Nephron progenitor cell (in vitro differentiated cells): ENCODE results near the gene HSPB8.
"Not testable (repeated sequence)": the region's sequence is repeated elsewhere in the genome, so short reads cannot be mapped to it uniquely, and the experiment has no call there.

Experiments used
- DNase-seq: peaks from one replicate; pipeline ENCODE4 v3.0.0; 2021
- H3K27ac Mint-ChIP-seq: 2 replicates; pipeline ENCODE4 v1.8.0; 2021; ENCODE audit warnings: mild to moderate bottlenecking, moderate library complexity, mixed read lengths
- H3K27me3 Mint-ChIP-seq: 2 replicates; pipeline ENCODE4 v1.8.0; 2021; ENCODE audit warnings: mild to moderate bottlenecking, low read depth, mixed read lengths; ENCODE audit not compliant: poor library complexity
- H3K36me3 Mint-ChIP-seq: 2 replicates; pipeline ENCODE4 v1.8.0; 2021; ENCODE audit warnings: low read depth, mixed read lengths
- H3K4me1 Mint-ChIP-seq: 2 replicates; pipeline ENCODE4 v1.8.0; 2021; ENCODE audit warnings: mixed read lengths
- H3K4me3 Mint-ChIP-seq: 2 replicates; pipeline ENCODE4 v1.8.0; 2021; ENCODE audit warnings: mild to moderate bottlenecking, moderate library complexity, mixed read lengths
- H3K9me3 Mint-ChIP-seq: 2 replicates; pipeline ENCODE4 v1.8.0; 2021; ENCODE audit warnings: mild to moderate bottlenecking, moderate library complexity, mixed read lengths
- TF ChIP-seq, protein P1 (sequence below): fragments of 200-600 bp; sonication (generic); IDR thresholded peaks from 2 replicates; pipeline ENCODE4 v1.5.0; 2021; ENCODE audit warnings: antibody characterized with exemption

Gene HSPB8

DNA sequence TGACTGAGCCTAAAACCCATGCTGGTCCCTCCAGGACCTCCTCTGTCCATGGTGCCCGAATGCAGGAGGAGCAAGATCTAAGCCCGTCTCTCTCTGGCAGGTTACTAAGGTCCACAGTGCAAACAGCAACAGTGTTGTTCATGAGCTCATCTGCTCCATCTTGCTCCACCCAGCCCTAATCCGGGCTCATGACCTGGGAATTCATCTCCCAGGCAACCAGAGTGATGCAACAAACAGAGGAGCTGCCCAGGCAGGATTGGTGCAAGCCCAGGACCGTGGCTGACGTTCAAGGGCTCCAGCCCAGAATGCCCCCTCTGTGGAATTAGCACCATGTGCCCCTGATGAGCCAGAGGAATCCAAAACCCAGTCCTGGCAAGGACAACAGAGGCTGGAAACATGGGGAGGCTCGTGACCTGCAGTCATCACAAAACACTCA, 29.9 kb downstream of the HSPB8 start:
- TF ChIP-seq, protein P1, sequence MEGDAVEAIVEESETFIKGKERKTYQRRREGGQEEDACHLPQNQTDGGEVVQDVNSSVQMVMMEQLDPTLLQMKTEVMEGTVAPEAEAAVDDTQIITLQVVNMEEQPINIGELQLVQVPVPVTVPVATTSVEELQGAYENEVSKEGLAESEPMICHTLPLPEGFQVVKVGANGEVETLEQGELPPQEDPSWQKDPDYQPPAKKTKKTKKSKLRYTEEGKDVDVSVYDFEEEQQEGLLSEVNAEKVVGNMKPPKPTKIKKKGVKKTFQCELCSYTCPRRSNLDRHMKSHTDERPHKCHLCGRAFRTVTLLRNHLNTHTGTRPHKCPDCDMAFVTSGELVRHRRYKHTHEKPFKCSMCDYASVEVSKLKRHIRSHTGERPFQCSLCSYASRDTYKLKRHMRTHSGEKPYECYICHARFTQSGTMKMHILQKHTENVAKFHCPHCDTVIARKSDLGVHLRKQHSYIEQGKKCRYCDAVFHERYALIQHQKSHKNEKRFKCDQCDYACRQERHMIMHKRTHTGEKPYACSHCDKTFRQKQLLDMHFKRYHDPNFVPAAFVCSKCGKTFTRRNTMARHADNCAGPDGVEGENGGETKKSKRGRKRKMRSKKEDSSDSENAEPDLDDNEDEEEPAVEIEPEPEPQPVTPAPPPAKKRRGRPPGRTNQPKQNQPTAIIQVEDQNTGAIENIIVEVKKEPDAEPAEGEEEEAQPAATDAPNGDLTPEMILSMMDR = no peak
- no peak for DNase-seq
- Mint-ChIP-seq H3K4me1 (peaks cover 27% of the 10 kb centered on the region), H3K27me3 (peaks cover 3% of the 10 kb centered on the region), H3K4me3 (no peak overlapping the region), H3K36me3 (no peaks in the 10 kb centered on the region), H3K9me3 (no peaks in the 10 kb centered on the region), H3K27ac (peak overlapping the region; percentile 17)

DNA sequence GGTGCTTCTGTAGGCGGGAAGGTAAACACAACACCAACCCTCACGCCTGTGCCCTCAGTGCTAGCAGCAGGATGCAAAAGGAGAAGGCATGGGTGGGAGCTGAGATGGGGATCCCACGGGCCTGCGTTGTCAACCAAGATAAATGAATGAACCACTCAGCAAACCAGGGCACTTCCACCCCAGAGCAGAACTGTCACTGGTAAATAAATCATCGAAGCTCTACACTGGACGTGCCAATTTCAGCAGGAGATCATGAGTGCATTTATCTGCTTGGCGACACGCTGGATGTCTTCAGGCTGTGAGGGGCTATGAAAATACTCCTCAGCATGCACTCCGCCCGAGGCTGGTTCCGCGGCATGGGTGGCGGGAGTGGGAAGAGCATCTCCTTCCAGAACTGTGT, 33.2 kb downstream of the HSPB8 start:
- H3K4me1 Mint-ChIP-seq = peaks cover 27% of the 10 kb centered on the region
- H3K4me3 Mint-ChIP-seq = no peak overlapping the region
- no peak for DNase-seq
- TF ChIP-seq, protein P1 = no peak
- peaks cover 9% of the 10 kb centered on the region for H3K27me3 Mint-ChIP-seq
- H3K36me3 Mint-ChIP-seq = no peaks in the 10 kb centered on the region
- no peak overlapping the region for H3K27ac Mint-ChIP-seq
- H3K9me3 Mint-ChIP-seq = no peaks in the 10 kb centered on the region

DNA sequence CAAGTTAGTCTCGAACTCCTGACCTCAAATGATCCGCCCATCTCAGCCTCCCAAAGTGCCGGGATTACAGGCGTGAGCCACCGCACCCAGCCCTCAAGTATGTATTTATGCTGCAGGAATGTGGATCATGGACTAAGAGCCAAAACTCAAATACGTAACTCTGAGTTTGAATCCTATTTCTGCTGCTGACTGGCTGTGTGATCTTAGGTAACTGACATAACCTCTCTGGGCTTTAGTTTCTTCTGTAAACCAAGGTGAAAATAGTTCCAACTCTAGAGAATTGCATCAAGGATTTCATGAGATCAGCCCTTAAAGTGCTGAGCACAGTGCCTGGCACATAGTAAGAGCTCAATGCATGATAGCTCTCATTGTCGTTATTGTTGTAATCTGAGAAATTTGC, 37.4 kb downstream of the HSPB8 start:
- Mint-ChIP-seq H3K36me3 (peaks cover 7% of the 10 kb centered on the region), H3K4me1 (peaks cover 5% of the 10 kb centered on the region), H3K27me3 (peaks cover 13% of the 10 kb centered on the region), H3K27ac (no peak overlapping the region), H3K4me3 (no peak overlapping the region), H3K9me3 (peaks cover 21% of the 10 kb centered on the region)
- DNase-seq = no peak
- TF ChIP-seq, protein P1 = no peak

DNA sequence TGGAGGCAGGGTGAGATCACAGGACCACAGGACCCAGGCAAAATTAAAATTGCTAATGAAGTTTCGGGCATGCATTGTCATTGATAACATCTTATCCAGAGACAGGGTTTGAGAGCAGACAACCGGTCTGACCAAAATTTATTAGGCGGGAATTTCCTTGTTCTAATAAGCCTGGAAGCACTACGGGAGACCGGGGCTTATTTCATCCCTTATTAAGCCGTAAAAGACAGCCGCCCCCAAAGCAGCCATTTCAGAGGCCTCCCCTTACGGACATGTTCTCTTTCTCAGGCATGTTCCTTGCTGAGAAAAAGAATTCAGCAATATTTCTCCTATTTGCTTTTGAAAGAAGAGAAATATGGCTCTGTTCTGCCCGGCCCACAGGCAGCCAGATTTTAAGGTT, 40.1 kb downstream of the HSPB8 start:
- Mint-ChIP-seq H3K9me3 (peaks cover 31% of the 10 kb centered on the region), H3K27me3 (peaks cover 13% of the 10 kb centered on the region)
- not testable (repeated sequence) for H3K36me3 Mint-ChIP-seq, H3K27ac Mint-ChIP-seq, DNase-seq, H3K4me3 Mint-ChIP-seq, H3K4me1 Mint-ChIP-seq

DNA sequence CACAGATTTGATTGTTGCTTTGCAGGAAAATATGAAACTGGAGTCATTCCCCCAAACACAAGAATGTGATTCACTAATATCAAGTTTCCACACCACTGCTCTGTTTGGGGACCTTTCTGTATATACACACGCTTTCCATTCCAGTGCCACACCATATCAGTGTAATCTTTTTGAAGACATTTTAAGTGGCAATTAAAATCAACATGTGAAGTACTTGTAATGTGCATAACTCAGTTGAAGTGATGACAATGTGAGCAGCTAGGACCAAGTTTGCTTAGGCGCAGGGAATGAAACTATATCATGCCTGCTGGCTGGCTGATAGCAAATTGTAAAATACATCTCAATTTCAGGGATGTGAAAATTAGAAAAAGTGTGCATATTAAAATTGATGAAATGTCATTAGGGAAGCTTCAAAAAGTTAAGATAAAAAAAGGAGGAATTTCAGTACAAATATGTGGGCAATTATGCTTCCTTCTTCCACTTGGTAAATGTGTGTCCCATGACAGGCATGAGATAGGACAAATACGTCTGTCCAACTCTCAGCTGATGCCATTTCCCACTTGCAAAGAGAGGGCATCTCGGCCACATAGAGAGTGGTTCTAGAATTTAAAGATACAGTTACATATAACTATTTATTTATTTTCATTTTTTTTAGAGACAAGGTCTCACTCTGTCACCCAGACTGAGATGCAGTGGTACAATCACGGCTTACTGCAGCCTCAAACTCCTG, 43.7 kb downstream of the HSPB8 start:
- no peak overlapping the region for H3K27ac Mint-ChIP-seq
- no peak for DNase-seq
- H3K27me3 Mint-ChIP-seq = peaks cover 7% of the 10 kb centered on the region
- no peak overlapping the region for H3K4me3 Mint-ChIP-seq
- TF ChIP-seq, protein P1 = no peak
- H3K36me3 Mint-ChIP-seq = peaks cover 7% of the 10 kb centered on the region
- H3K9me3 Mint-ChIP-seq = peaks cover 31% of the 10 kb centered on the region
- peaks cover 12% of the 10 kb centered on the region for H3K4me1 Mint-ChIP-seq

DNA sequence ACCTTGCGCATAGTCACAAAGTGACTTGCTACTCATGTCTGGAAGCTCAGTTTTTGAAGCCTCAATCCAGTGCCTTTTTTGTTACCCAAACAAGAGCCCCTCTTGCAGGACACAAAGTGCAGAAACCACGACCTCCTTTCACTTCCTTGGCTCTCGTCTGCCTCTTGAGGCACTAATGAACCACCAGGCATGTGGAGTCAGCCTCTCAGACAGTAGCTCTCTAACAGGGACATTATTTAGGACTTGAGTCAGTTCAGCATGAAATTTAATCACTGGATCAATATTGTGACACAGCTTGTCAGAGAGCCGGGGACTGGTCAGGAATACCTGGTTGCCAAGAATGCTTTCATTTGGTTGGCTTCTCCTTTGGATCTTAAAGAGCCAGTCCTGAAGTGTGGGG, 46.7 kb downstream of the HSPB8 start:
- TF ChIP-seq, protein P1 = no peak
- DNase-seq = no peak
- Mint-ChIP-seq H3K4me3 (no peak overlapping the region), H3K9me3 (peaks cover 21% of the 10 kb centered on the region), H3K27ac (peak overlapping the region; percentile 55), H3K36me3 (no peaks in the 10 kb centered on the region), H3K27me3 (peaks cover 8% of the 10 kb centered on the region), H3K4me1 (peaks cover 12% of the 10 kb centered on the region)
